ENCODE results near the gene TACC3.
"Not testable (repeated sequence)": the region's sequence is repeated elsewhere in the genome, so short reads cannot be mapped to it uniquely, and the experiment has no call there.

Gene TACC3

GRCh38 chr4:1721003-1721665 lies at the start of gene TACC3, which contains the start of gene TMEM129:
TACC3 (plus strand) TSS chr4:1721521; CDS start chr4:1723422, 1,901 bp downstream.
TMEM129 (minus strand) TSS chr4:1721323; CDS start chr4:1720837, 486 bp downstream.
- DNase-seq: peak; percentile 87

- DNase-seq: no peak
These were observed 47.6 kb upstream of the TACC3 start for GRCh38 chr4:1673671-1674070.

- no peak for DNase-seq
These were observed 46.6 kb upstream of the TACC3 start for GRCh38 chr4:1674682-1675081.

GRCh38 chr4:1675136-1675801 lies 46.1 kb upstream of the TACC3 start:
- DNase-seq: no peak

- DNase-seq: no peak
These were observed 45.6 kb upstream of the TACC3 start for GRCh38 chr4:1675802-1676137.

GRCh38 chr4:1676605-1677525 lies 44.5 kb upstream of the TACC3 start:
- no peak for DNase-seq

- no peak for DNase-seq
These were observed 43.1 kb upstream of the TACC3 start for GRCh38 chr4:1678244-1678643.

- DNase-seq: no peak
These were observed 38.5 kb upstream of the TACC3 start for GRCh38 chr4:1682860-1683259.

GRCh38 chr4:1683261-1683735 lies 38.0 kb upstream of the TACC3 start:
- no peak for DNase-seq

- peak; percentile 41 for DNase-seq
These were observed 37.4 kb upstream of the TACC3 start, which contains the start of gene FAM53A for GRCh38 chr4:1683736-1684505. FAM53A (minus strand) TSS chr4:1684313; CDS start chr4:1668741, 15,572 bp downstream.

GRCh38 chr4:1684506-1685234 lies 36.7 kb upstream of the TACC3 start:
- DNase-seq: no peak

GRCh38 chr4:1685235-1686150 lies 35.8 kb upstream of the TACC3 start:
- DNase-seq: no peak

- DNase-seq: no peak
These were observed 34.8 kb upstream of the TACC3 start for GRCh38 chr4:1686440-1687036.

- no peak for DNase-seq
These were observed 30.6 kb upstream of the TACC3 start for GRCh38 chr4:1690698-1691097.

- no peak for DNase-seq
These were observed 29.5 kb upstream of the TACC3 start for GRCh38 chr4:1691737-1692373.

GRCh38 chr4:1693131-1693896 lies 28.0 kb upstream of the TACC3 start:
- no peak for DNase-seq

GRCh38 chr4:1695913-1696312 lies 25.4 kb upstream of the TACC3 start:
- DNase-seq: no peak

GRCh38 chr4:1701671-1702070 lies 19.6 kb upstream of the TACC3 start:
- not testable (repeated sequence) for DNase-seq

- no peak for DNase-seq
These were observed 17.5 kb upstream of the TACC3 start for GRCh38 chr4:1703867-1704266.
